HepG2 (cell line): ENCODE results near the gene NTRK2. TPM values are rescaled to one million over a fixed set of nuclear protein-coding genes. Genes with fewer than 3 reads are reported as not detected.

ENCODE experiments used
- ATAC-seq: fragments of 200-7000 bp; cut with Tn5 transposase; 3 replicates; pipeline ENCODE4 v1.9.1; 2020; ENCODE audit warnings: mild to moderate bottlenecking, moderate library complexity
- BruUV-seq: library from RNA; stranded (reverse); fragments of 400-500 nt; replicated peaks from 2 replicates; lab custom pipeline; 2021; lab: Mats Ljungman, UMichigan
- CTCF ChIA-PET: fragments of 300-600 bp; formaldehyde crosslinking; extraction: SDS; loops from one replicate; lab custom pipeline; 2021; ENCODE audit warnings: low total read pairs, inconsistent platforms, low intra/inter-chr PET ratio; lab: Yijun Ruan, JAX
- POLR2A ChIA-PET: fragments of 350-600 bp; sonication (Branson Sonifier 250); formaldehyde crosslinking; loops from one replicate; lab custom pipeline; 2020; ENCODE audit warnings: antibody characterized with exemption, inconsistent platforms; lab: Yijun Ruan, JAX
- DNase-seq: peaks from one replicate; pipeline ENCODE4 v3.0.0-alpha.2; 2015; ENCODE audit warnings: low spot score
- FAIRE-seq: peaks from 3 replicates; lab custom pipeline; 2011; peaks lifted over from hg19 to GRCh38; lab: Jason Lieb, UNC
- H2AFZ ChIP-seq: one replicate; pipeline ENCODE4 v1.6.1; 2011; ENCODE audit warnings: low read length, inconsistent platforms
- H3K27ac ChIP-seq: fragments of 300-600 bp; 3 replicates; pipeline ENCODE4 v1.8.0; 2011; ENCODE audit warnings: mixed run types, mild to moderate bottlenecking, mixed read lengths, low read length, inconsistent platforms; ENCODE audit not compliant: insufficient read depth; ENCODE audit errors: extremely low read length
- H3K27me3 ChIP-seq, 2 experiments: fragments of 200-600 bp in 1 of 2; 2 replicates in 1 of 2; 3 replicates in 1 of 2; pipeline versions ENCODE4 v1.6.0 to v1.8.0; 2011; ENCODE audit warnings: low read length in 2 of 2, mild to moderate bottlenecking in 2 of 2, moderate library complexity in 2 of 2, inconsistent platforms in 1 of 2; ENCODE audit not compliant: insufficient read depth in 2 of 2, control insufficient read depth in 1 of 2
- H3K36me3 ChIP-seq, 2 experiments: fragments of 200-600 bp in 1 of 2; replicated peaks in 1 of 2; 2 replicates in 1 of 2; 3 replicates in 1 of 2; pipeline versions ENCODE4 v1.5.1 to v1.8.0; 2011; ENCODE audit warnings: low read length in 2 of 2, inconsistent platforms in 1 of 2; ENCODE audit not compliant: insufficient read depth in 2 of 2, control insufficient read depth in 1 of 2
- H3K4me1 ChIP-seq: 2 replicates; pipeline ENCODE4 v1.5.1; 2012; ENCODE audit warnings: low read length, inconsistent platforms; ENCODE audit not compliant: insufficient read depth
- H3K4me2 ChIP-seq: 2 replicates; pipeline ENCODE4 v1.6.0; 2011; ENCODE audit warnings: low read depth, low read length, inconsistent platforms
- H3K4me3 ChIP-seq, 3 experiments: fragments of 200-600 bp in 1 of 3; sonication (generic), shearing (Covaris generic) in 1 of 3; replicated peaks in 1 of 3; 2 replicates each; pipeline ENCODE4 v1.5.1; 2011 to 2016; ENCODE audit warnings: low read length in 3 of 3, inconsistent platforms in 2 of 3, low read depth in 2 of 3, mild to moderate bottlenecking in 2 of 3, control low read depth in 1 of 3, mixed read lengths in 1 of 3; ENCODE audit not compliant: insufficient read depth in 1 of 3
- H3K79me2 ChIP-seq: one replicate; pipeline ENCODE4 v1.6.1; 2011; ENCODE audit warnings: low read length, inconsistent platforms; ENCODE audit not compliant: insufficient read depth
- H3K9ac ChIP-seq: 2 replicates; pipeline ENCODE4 v1.6.0; 2011; ENCODE audit warnings: mild to moderate bottlenecking, low read depth, low read length, inconsistent platforms; ENCODE audit not compliant: insufficient read depth
- H3K9me3 ChIP-seq: 2 replicates; pipeline ENCODE4 v1.5.1; 2012; ENCODE audit warnings: mild to moderate bottlenecking, low read length
- H4K20me1 ChIP-seq: 2 replicates; pipeline ENCODE4 v1.6.0; 2011; ENCODE audit warnings: inconsistent platforms, mild to moderate bottlenecking, low read length, moderate library complexity; ENCODE audit not compliant: insufficient read depth
- AGO2 ChIP-seq: fragments of 200-400 bp; formaldehyde crosslinking; optimal IDR thresholded peaks from 2 replicates; pipeline ENCODE3; 2017; ENCODE audit warnings: mild to moderate bottlenecking, low read depth, low read length, moderate library complexity
- ELF3 ChIP-seq: IDR thresholded peaks from 2 replicates; pipeline ENCODE4 v1.6.1; 2016; ENCODE audit warnings: missing genetic modification reagents, missing compliant biosample characterization
- HMG20A ChIP-seq: IDR thresholded peaks from 2 replicates; pipeline ENCODE4 v1.6.1; 2016; ENCODE audit warnings: borderline replicate concordance
- HNRNPH1 ChIP-seq: fragments of 200-400 bp; formaldehyde crosslinking; optimal IDR thresholded peaks from 2 replicates; pipeline ENCODE3; 2017; ENCODE audit warnings: mild to moderate bottlenecking, low read depth, low read length
- MIER3 ChIP-seq: IDR thresholded peaks from 2 replicates; pipeline ENCODE4 v1.6.1; 2016; ENCODE audit warnings: missing compliant biosample characterization, borderline replicate concordance
- MTA1 ChIP-seq: sonication (generic); formaldehyde crosslinking; IDR thresholded peaks from 2 replicates; pipeline ENCODE4 v1.4.0; 2020; ENCODE audit warnings: missing genetic modification reagents, mild to moderate bottlenecking, borderline replicate concordance
- NCOR1 ChIP-seq: fragments of 200-600 bp; sonication (generic); IDR thresholded peaks from 2 replicates; pipeline ENCODE4 v1.7.0; 2017; ENCODE audit warnings: antibody characterized with exemption, low read length, borderline replicate concordance
- NFKB2 ChIP-seq: sonication (generic); formaldehyde crosslinking; IDR thresholded peaks from 2 replicates; pipeline ENCODE4 v1.4.0; 2020; ENCODE audit warnings: missing genetic modification reagents, borderline replicate concordance
- NFYC ChIP-seq: IDR thresholded peaks from 2 replicates; pipeline ENCODE4 v1.6.1; 2016; ENCODE audit warnings: missing genetic modification reagents, missing compliant biosample characterization
- PHF8 ChIP-seq: sonication (generic); formaldehyde crosslinking; IDR thresholded peaks from 2 replicates; pipeline ENCODE4 v1.5.0; 2020; ENCODE audit warnings: missing genetic modification reagents
- SKI ChIP-seq: fragments of 450-650 bp; IDR thresholded peaks from one replicate; pipeline ENCODE4 v1.6.1; 2018; ENCODE audit warnings: mild to moderate bottlenecking; ENCODE audit not compliant: partially characterized antibody
- SP1 ChIP-seq, 2 experiments: fragments of 450-650 bp in 1 of 2; sonication (generic) in 1 of 2; formaldehyde crosslinking in 1 of 2; IDR thresholded peaks; 2 replicates each; pipeline versions ENCODE4 v1.4.0 to v1.6.1; 2016 to 2020; ENCODE audit warnings: missing genetic modification reagents in 1 of 2
- ZNF292 ChIP-seq: sonication (generic); formaldehyde crosslinking; IDR thresholded peaks from 2 replicates; pipeline ENCODE4 v1.8.1; 2022; ENCODE audit warnings: mild to moderate bottlenecking, low read depth, missing genetic modification reagents, borderline replicate concordance
- ZNF33A ChIP-seq: sonication (generic); formaldehyde crosslinking; IDR thresholded peaks from 2 replicates; pipeline ENCODE4 v1.5.1; 2020; ENCODE audit warnings: missing genetic modification reagents, mild to moderate bottlenecking, moderate library complexity, borderline replicate concordance
- ZNF350 ChIP-seq: sonication (generic); formaldehyde crosslinking; IDR thresholded peaks from 2 replicates; pipeline ENCODE4 v1.4.0; 2020; ENCODE audit warnings: mild to moderate bottlenecking, low read depth, missing genetic modification reagents, borderline replicate concordance
- ZNF549 ChIP-seq: sonication (generic); formaldehyde crosslinking; IDR thresholded peaks from 2 replicates; pipeline ENCODE4 v1.5.0; 2020; ENCODE audit warnings: missing genetic modification reagents
- ZSCAN30 ChIP-seq: sonication (generic); formaldehyde crosslinking; IDR thresholded peaks from 2 replicates; pipeline ENCODE4 v1.5.0; 2020; ENCODE audit warnings: mild to moderate bottlenecking, missing genetic modification reagents
- WGBS: methylation state at CpG from one replicate; pipeline ENCODE4 v1.1.6; 2017; ENCODE audit warnings: low lambda C conversion rate; 5-methylcytosine and 5-hydroxymethylcytosine counted together
- in situ Hi-C: cut with HindIII; loops from 2 replicates; pipeline ENCODE4 v1.10.0; 2017; ENCODE audit warnings: low pct_unique_long_range_greater_than_20kb; ENCODE audit not compliant: extremely low pct_ligation_motif_present
- intact Hi-C: fragments of 100-400 bp; cut with micrococcal nuclease; formaldehyde crosslinking; loops from one replicate; pipeline ENCODE4 v1.10.0; 2022; ENCODE audit not compliant: unreplicated experiment
- polyA plus RNA-seq, 8 experiments: library from polyadenylated mRNA; depleted of rRNA in 3 of 8; stranded (reverse) in 7 of 8; unstranded in 1 of 8; fragments of >200 nt; fragmentation: Illumina TruSeq in 4 of 8; extraction: Trizol in 4 of 8; gene quantifications; 2 replicates each; pipeline versions ENCODE4 v1.2.1 to v1.2.3, GENCODE V29; 2011 to 2016; ENCODE audit warnings: low read depth in 4 of 8, missing spikeins in 1 of 8, mixed read lengths in 1 of 8; ENCODE audit not compliant: insufficient read depth in 1 of 8
- total RNA-seq, 5 experiments: library from RNA; depleted of rRNA; stranded (reverse); fragments of >200 nt; fragmentation: Illumina TruSeq; extraction: Trizol; gene quantifications; 2 replicates each; pipeline ENCODE4 v1.2.3, GENCODE V29; 2016; ENCODE audit warnings: low read depth in 1 of 5
- TF ChIP-seq, protein P1 (sequence below): sonication (generic); formaldehyde crosslinking; conservative IDR thresholded peaks from 2 replicates; pipeline ENCODE4 v1.4.0; 2020; ENCODE audit warnings: missing genetic modification reagents

NTRK2 gene
- total and polyA plus RNA-seq, 2 of the 13 experiments (the other 11 are each of a cell fraction or from before 2014, with no cell fraction given) = not detected

DNA sequence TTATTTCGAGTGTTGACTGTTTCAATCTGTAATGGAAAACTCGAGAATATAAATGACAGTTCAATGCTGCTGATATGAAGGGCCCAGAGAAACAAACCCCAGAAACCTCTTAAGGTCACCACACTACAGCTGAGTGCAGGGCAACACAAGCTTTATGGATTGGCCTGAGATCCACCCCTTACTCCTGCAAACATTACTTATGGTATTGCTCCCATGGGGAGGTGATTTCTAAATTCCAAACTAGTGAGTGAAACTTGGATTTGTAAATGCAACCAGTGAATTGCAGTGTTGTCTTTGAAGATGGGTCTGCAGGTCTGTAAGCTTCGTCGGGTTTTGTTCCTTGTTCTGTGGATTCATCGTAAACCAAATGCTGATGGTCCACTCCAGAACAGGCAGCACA is 85.4 kb downstream of the NTRK2 start:
- no peak overlapping the region for H2AFZ ChIP-seq
- H3K9me3 ChIP-seq = no peaks in the 10 kb centered on the region
- in situ Hi-C loops = no loop called here
- no peak overlapping the region for H3K9ac ChIP-seq
- H3K27ac ChIP-seq = no peak overlapping the region
- no TSS peak for BruUV-seq
- no peak for FAIRE-seq
- POLR2A ChIA-PET = no interaction called here
- H3K79me2 ChIP-seq = no peaks in the 10 kb centered on the region
- CTCF ChIA-PET = no interaction called here
- no peaks in the 10 kb centered on the region for H3K36me3 ChIP-seq
- no peak overlapping the region for H3K4me3 ChIP-seq
- no peaks in the 10 kb centered on the region; a peak in 2 of 5 replicates for H3K27me3 ChIP-seq
- no peak for DNase-seq
- H4K20me1 ChIP-seq = no peaks in the 10 kb centered on the region
- intact Hi-C loops = no loop called here
- no peak for ATAC-seq
- no peak for TF ChIP-seq NFYC (CRISPR knock-in tag)
- TF ChIP-seq ZNF292 (CRISPR knock-in tag) = no peak
- no peak for TF ChIP-seq HMG20A (CRISPR knock-in tag)
- TF ChIP-seq, protein P1, sequence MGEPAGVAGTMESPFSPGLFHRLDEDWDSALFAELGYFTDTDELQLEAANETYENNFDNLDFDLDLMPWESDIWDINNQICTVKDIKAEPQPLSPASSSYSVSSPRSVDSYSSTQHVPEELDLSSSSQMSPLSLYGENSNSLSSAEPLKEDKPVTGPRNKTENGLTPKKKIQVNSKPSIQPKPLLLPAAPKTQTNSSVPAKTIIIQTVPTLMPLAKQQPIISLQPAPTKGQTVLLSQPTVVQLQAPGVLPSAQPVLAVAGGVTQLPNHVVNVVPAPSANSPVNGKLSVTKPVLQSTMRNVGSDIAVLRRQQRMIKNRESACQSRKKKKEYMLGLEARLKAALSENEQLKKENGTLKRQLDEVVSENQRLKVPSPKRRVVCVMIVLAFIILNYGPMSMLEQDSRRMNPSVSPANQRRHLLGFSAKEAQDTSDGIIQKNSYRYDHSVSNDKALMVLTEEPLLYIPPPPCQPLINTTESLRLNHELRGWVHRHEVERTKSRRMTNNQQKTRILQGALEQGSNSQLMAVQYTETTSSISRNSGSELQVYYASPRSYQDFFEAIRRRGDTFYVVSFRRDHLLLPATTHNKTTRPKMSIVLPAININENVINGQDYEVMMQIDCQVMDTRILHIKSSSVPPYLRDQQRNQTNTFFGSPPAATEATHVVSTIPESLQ (CRISPR knock-in tag) = no peak
- TF ChIP-seq ZSCAN30 (CRISPR knock-in tag) = no peak
- TF ChIP-seq NCOR1 = no peak
- no peak for TF ChIP-seq ELF3 (CRISPR knock-in tag)
- TF ChIP-seq HNRNPH1 = no peak
- no peak for TF ChIP-seq SKI
- TF ChIP-seq MTA1 (CRISPR knock-in tag) = no peak
- TF ChIP-seq AGO2 = no peak
- no peak for TF ChIP-seq ZNF33A (CRISPR knock-in tag)
- no peak for TF ChIP-seq SP1 (IDR thresholded peaks at IDR 0.05)
- TF ChIP-seq SP1 (CRISPR knock-in tag; IDR thresholded peaks at IDR 0.05) = no peak
- TF ChIP-seq ZNF549 (CRISPR knock-in tag) = no peak
- no peak for TF ChIP-seq ZNF350
- no peak for TF ChIP-seq NFKB2
- TF ChIP-seq MIER3 (CRISPR knock-in tag) = no peak
- no peak for TF ChIP-seq PHF8 (CRISPR knock-in tag)
- WGBS = 25% methylated on average over 5 of the region's 5 CpGs
- H3K4me2 ChIP-seq = no peak overlapping the region
- no peaks in the 10 kb centered on the region for H3K4me1 ChIP-seq
